Right hindlimb (tissue), 1 donor: Measurements from ENCODE around the gene RASAL2.
"Not testable (repeated sequence)": the region's sequence is repeated elsewhere in the genome, so short reads cannot be mapped to it uniquely, and the experiment has no call there.

Experiments
- DNase-seq: peaks from one replicate; pipeline ENCODE4 v3.0.0-alpha.2; 2018

The RASAL2 gene

GRCh38 chr1:178241837-178242236 is 147.9 kb downstream of the RASAL2 start:
- no peak for DNase-seq

- DNase-seq, result no peak
Measured at GRCh38 chr1:178243119-178243518, 149.2 kb downstream of the RASAL2 start.

DNA sequence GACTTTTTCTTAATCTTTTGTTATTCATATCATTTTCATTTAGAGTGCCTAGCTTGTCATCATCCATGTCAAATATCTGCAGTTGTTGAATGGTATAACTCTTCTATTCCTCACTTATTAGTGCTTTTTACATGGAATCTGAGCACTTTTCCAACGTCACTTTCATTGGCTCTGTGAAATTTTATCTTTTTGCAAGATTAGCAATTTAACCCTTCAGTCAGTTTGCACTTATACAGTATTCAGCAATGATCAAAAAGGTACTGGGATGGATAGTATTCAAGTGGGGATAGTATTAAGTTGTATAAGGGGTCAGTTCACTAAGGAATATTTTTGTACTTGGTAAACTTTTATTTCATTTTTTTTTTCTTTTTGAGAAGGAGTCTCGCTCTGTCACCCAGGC is 150.0 kb downstream of the RASAL2 start:
- no peak for DNase-seq

- DNase-seq, result not testable (repeated sequence)
Measured at GRCh38 chr1:178248284-178248683, 154.4 kb downstream of the RASAL2 start.

- not testable (repeated sequence) for DNase-seq
Measured at GRCh38 chr1:178253581-178253980, 159.7 kb downstream of the RASAL2 start.

- DNase-seq, result no peak
Measured at GRCh38 chr1:178254433-178254832, 160.5 kb downstream of the RASAL2 start.

DNA sequence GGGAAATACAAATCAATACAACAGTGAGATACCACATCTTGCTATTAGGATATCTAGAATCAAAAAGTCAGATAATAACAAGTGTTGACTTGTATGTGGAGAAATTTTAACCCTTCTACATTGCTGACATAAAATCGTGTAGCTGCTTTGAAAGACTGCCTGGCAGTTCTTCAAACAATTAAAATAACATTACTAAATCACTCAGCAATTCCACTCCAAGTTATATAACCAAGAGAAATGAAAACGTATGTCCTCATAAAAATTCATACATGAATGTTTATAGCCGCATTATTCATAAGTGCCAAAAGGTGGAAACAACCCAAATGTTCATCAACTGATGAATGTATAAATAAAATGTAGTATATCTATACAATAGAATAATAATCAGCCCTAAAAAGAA is 164.6 kb downstream of the RASAL2 start:
- DNase-seq, result no peak

DNA sequence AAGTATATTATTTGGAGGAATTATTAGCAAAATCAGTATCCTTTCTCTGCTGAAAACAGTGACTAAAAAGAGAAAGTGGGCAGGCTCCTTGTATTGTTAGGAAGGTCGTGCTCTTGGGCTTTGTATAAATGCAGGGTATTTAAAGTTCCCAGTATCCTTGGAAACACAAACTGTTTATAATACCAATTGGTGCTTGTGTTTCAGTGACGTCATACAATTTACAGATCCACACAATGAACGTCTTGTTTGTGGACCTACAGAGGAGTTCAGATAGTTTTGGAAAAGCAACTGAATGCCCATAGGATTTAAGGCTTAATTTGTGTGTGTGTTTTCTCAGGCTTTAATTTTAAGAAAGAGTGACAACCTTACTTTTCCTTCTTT is 168.2 kb downstream of the RASAL2 start:
- DNase-seq, result no peak

GRCh38 chr1:178263341-178263740 is 169.4 kb downstream of the RASAL2 start:
- DNase-seq, result no peak

DNA sequence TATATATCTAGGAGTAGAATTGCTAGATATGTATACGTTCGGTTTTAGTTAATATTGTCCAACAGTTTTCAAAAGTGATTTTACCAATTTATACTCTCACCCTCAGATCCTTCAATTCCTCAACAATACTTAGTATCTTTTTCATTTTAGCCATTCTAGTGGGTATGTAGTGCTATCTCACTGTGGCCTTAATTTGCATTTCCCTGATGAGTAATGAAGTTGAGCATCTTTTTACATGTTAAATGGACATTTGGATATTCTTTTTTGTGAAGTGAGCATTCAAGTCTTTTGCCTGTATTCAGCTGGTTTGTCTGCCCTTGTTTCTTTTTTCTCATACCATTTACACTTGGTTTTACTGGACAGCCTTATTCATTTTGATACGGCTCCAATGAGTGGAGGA is 172.2 kb downstream of the RASAL2 start:
- no peak for DNase-seq

DNA sequence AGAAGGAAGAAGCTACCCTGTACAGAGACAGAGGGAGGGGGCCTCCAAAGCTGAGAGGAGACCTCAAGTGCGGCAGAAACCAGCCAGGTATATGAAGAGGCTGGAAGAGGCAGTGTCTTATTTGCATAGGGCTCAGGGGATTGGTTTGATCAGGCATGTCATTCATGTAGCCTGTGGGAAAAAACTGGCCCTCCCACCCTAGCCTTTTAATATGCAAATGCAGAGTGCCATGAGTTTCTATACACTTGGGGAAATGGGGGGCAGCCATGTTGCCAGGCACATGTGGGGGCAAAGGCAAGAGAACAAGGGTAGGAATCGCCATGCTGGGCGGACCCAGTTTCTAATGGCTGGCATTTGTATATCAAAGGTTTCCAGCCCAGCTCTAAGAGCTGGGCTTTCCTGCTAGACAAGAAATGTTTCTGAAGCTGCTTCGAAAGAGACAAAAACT is 172.7 kb downstream of the RASAL2 start:
- DNase-seq, result no peak

GRCh38 chr1:178267646-178268094 is 173.8 kb downstream of the RASAL2 start:
- DNase-seq, result no peak

GRCh38 chr1:178271471-178271870 is 177.6 kb downstream of the RASAL2 start:
- DNase-seq, result no peak

DNA sequence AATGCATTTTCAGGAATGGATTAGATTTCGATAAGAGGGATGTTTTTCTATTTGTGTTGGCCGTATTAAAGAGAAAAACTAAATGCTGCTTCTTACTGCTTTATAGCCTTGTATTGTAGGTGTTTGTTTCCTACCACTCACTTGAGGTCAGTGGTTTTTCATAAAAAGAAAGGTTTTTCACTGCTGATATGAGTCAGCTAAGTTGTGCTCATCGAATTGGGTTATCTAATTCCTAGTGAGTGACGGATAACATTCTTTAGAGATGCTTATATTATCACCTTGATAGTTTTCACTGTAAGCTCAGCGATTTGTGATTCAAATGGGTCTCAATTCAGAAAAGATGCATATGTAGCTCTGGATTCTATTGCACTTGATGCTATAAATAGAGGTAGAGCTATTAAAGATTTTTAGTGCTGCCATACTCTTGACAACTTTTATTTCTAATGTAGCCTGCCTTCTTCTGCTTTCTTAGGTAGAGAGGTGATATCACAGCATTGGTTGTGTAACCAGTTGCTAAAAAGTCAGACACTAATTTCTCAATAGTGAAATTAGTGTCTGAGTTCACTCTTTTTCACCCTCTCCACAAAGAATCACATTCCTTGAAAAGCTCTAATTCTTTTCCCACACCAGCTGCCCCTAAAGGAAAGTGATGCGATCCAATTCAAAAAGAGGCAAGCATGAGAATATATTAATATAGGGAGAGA is 180.0 kb downstream of the RASAL2 start:
- DNase-seq, result no peak

DNA sequence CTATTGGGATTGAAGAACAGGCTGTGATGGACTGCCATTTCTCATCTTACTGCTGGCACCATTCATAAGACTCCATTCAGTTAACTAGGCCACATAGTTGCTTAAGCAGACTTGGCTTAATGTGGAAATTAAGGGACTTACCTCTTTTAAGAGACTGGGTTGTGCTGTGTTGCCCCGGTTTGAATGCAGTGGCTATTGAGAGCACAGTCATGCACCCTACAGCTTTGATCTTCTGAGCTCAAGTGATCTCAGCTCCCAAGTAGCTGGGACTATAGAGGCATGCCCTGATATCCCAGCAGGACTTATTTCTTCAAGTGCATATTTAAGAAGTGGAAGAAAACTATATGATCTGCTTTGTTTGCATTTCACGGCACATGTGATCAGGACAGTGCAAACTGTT is 181.1 kb downstream of the RASAL2 start:
- no peak for DNase-seq

GRCh38 chr1:178275553-178275952 is 181.6 kb downstream of the RASAL2 start:
- DNase-seq, result no peak

DNA sequence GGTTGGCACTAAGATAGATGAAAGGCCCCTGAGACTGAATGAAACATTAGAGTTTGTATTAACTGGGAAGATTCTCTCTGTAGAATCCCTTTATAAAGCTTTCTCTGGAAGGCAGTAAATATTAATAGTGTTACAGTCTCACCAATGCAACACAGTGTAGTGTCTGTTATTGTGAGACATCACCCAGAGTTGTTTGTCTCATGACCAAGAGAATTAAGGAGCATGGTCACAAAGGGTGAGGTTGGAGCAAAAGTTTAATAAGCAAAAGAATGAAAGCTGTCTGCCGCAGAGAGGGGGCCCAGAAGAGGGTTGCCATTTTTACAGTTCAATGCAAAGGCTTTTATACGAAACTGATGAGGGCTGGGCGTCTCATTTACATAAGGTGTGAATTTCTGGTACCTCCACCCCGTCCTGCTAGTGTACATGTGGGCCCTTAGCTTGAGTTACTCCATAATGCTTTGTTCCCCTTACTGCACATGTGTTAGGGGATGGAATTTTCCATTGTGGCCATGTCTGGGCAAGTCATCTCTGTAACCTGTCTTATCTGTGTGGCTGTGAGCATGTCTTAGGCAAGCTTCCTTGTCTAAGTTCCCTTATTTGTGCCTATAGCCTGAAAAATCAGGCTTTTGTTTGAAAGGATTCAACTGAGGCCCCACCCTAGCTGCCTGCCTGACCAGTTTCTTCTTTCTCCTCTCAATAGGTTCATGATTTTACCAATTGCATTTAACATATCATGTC is 184.1 kb downstream of the RASAL2 start:
- no peak for DNase-seq

GRCh38 chr1:178278916-178279686 is 185.2 kb downstream of the RASAL2 start:
- no peak for DNase-seq

DNA sequence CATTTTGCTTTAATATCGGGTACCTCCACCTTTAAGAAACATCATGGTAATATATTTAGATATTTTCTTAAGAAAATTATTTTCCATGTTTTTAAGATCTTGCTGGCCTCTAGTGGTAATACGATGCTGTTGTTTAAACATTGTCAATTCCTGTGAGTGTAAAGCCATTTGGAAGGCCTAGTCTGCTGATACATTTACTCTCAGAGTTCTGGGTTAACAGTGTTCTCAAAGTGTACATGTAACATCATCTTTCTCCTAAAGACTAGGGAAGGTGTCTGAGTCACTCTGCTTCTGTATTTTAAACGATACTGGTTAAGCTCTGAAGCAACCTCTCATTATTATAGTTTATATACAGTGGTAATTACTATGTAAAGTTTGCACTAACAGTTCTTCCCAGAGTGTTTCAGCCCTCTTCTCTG is 189.1 kb downstream of the RASAL2 start:
- no peak for DNase-seq

- DNase-seq, result no peak
Measured at GRCh38 chr1:178283409-178283808, 189.5 kb downstream of the RASAL2 start.

GRCh38 chr1:178284058-178284457 is 190.2 kb downstream of the RASAL2 start:
- DNase-seq, result no peak

- no peak for DNase-seq
Measured at GRCh38 chr1:178291166-178291565, 197.3 kb downstream of the RASAL2 start.

- no peak for DNase-seq
Measured at GRCh38 chr1:178294654-178295053, 200.8 kb downstream of the RASAL2 start.

GRCh38 chr1:178300352-178300699 is 206.4 kb downstream of the RASAL2 start:
- no peak for DNase-seq
